GM18867 (cell line): ENCODE data around the gene PLA2G2A.

ENCODE experiments used
- ATAC-seq: cut with Tn5 transposase; IDR thresholded peaks from one replicate; pipeline ENCODE4 v1.9.1; 2021; ENCODE audit warnings: mild to moderate bottlenecking, moderate library complexity; ENCODE audit not compliant: unreplicated experiment

The PLA2G2A gene

GRCh38 chr1:19974822-19975416, 4.5 kb downstream of the PLA2G2A start:
- ATAC-seq = no peak

GRCh38 chr1:19973616-19974015, 5.8 kb downstream of the PLA2G2A start:
- ATAC-seq = no peak

- no peak for ATAC-seq
These were observed 7.8 kb downstream of the PLA2G2A start for GRCh38 chr1:19971664-19972063.

GRCh38 chr1:19969898-19970660, 9.3 kb downstream of the PLA2G2A start:
- ATAC-seq = no peak

- no peak for ATAC-seq
These were observed 11.6 kb downstream of the PLA2G2A start for GRCh38 chr1:19967808-19968207.

GRCh38 chr1:19964542-19964941, 14.9 kb downstream of the PLA2G2A start:
- ATAC-seq = no peak

GRCh38 chr1:19963636-19964035, 15.8 kb downstream of the PLA2G2A start:
- ATAC-seq = no peak

GRCh38 chr1:19960591-19960990, 18.8 kb downstream of the PLA2G2A start:
- ATAC-seq = no peak

- ATAC-seq = no peak
These were observed 21.6 kb downstream of the PLA2G2A start for GRCh38 chr1:19957779-19958178.

- no peak for ATAC-seq
These were observed 23.8 kb downstream of the PLA2G2A start for GRCh38 chr1:19955534-19956170.

- no peak for ATAC-seq
These were observed 25.4 kb downstream of the PLA2G2A start for GRCh38 chr1:19954059-19954458.

GRCh38 chr1:19949016-19949415, 30.4 kb downstream of the PLA2G2A start:
- ATAC-seq = no peak

GRCh38 chr1:19946971-19947370, 32.4 kb downstream of the PLA2G2A start:
- ATAC-seq = no peak

GRCh38 chr1:19946331-19946751, 33.1 kb downstream of the PLA2G2A start:
- ATAC-seq = no peak

GRCh38 chr1:19945914-19946313, 33.5 kb downstream of the PLA2G2A start:
- ATAC-seq = no peak

GRCh38 chr1:19942657-19943056, 36.8 kb downstream of the PLA2G2A start:
- ATAC-seq = no peak

- no peak for ATAC-seq
These were observed 37.3 kb downstream of the PLA2G2A start for GRCh38 chr1:19942088-19942487.

- no peak for ATAC-seq
These were observed 38.2 kb downstream of the PLA2G2A start for GRCh38 chr1:19941206-19941568.

- ATAC-seq = no peak
These were observed 38.8 kb downstream of the PLA2G2A start for GRCh38 chr1:19940486-19941205.

- no peak for ATAC-seq
These were observed 40.9 kb downstream of the PLA2G2A start for GRCh38 chr1:19938472-19938871.

GRCh38 chr1:19936061-19936750, 43.2 kb downstream of the PLA2G2A start:
- no peak for ATAC-seq
